Stimulated activated CD4-positive, alpha-beta T cell treated with anti-CD3 and anti-CD28 coated beads, Interleukin-4, amount 100 ng/mL, for 24 hours (primary cell): Measurements from ENCODE around the gene CAB39L.

ENCODE experiments used
- DNase-seq: peaks from one replicate; pipeline ENCODE4 v3.0.0-alpha.2; 2020

Gene CAB39L

DNA sequence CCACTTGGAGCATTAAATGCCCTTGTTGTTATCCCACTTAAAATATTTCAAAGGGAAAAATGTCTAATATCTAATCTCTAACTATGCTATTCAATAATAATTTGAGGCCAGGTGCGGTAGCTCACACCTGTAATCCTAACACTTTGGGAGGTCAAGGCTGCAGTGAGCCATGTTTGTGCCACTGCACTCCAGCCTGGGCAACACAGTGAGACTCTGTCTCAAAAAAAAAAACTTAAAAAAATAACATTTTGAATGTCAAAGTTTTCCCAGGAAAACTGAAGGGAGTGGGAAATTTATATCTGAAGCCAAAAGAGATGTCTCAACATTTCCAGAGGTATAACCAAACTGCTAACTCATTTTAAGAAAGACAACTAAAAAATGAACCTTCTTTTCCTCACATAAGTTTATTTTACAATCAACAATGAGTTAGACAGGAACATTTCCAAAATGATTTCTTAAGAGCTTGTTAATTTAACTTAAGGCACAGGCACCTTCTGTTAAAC lies 47.9 kb downstream of the CAB39L start:
- no peak for DNase-seq

DNA sequence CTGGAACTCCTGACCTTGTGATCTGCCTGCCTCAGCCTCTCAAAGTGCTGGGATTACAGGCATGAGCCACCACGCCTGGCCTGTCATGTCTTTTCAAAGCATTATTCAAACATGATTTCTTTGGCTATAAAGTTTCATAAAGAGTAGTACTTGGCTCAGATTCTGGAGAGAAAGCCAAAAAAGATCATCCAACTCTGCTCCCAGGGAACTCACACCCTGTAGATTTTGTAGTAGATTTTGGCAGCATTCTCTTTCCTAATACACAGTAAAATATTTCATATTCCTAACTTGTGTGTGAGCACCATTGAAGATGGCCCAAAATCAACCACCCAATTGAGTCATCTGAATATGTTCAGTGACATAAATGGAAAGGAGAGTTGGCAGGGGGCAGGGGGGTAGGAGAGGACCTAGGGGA lies 48.4 kb downstream of the CAB39L start:
- DNase-seq = no peak

DNA sequence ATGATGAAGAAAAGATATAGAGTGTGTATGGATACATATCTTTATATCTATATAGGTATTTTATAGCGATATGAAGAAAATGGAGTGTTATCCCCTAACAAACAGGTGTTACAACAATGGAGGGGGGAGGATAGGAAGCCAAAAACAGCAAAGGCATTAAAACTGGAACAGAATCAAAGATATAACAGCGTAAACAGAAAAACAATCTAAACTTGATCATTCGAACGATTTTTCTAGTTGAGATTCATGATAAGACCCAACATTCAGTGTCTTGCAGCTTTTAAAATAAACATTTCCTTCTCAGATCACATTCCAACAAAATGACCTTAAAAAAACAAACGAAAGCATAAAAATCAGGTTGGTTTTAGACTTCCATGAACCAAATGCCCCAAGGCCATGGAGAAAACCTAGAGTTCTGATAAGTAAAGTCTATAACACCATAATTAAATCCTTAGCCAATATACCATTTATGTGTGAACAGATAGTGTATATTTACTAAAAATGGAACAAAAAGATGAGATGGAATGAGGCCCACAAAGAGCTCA lies 55.7 kb downstream of the CAB39L start:
- DNase-seq = no peak

DNA sequence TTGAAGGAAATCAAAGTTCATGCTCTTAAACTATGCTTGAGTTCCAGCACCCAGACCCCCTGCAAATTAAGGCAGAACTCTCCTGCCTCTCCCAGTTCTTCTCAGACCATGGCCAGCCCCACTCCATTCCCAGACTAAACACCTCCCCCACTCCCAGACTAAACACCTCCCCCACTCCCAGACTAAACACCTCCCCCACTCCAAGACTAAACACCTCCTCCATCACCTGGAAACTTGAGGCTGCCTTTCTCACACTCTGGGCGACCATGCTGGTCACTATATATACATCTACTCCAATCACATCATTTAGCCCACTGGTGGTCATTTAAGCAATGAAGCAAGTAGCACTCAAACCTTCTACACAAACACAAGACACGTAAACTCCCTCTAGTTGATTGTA lies 57.2 kb downstream of the CAB39L start:
- no peak for DNase-seq

DNA sequence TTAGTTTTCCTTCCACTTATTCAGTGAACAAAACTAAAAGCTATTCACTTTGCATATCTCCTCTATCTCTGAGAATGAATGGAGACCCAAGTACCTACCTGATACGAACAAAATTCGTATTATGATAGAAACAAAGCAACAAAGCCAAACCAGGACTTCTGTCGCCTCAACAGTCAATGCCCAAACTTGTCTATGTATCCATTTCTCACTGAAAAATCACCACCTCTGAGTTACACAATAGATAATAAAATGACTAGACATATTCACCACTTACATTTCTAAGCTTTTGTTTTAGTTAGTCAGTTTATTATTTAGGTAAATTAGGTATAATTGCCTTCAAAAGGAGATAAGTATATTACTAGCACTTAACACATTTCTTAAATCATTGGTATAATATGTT lies 67.7 kb downstream of the CAB39L start:
- no peak for DNase-seq

DNA sequence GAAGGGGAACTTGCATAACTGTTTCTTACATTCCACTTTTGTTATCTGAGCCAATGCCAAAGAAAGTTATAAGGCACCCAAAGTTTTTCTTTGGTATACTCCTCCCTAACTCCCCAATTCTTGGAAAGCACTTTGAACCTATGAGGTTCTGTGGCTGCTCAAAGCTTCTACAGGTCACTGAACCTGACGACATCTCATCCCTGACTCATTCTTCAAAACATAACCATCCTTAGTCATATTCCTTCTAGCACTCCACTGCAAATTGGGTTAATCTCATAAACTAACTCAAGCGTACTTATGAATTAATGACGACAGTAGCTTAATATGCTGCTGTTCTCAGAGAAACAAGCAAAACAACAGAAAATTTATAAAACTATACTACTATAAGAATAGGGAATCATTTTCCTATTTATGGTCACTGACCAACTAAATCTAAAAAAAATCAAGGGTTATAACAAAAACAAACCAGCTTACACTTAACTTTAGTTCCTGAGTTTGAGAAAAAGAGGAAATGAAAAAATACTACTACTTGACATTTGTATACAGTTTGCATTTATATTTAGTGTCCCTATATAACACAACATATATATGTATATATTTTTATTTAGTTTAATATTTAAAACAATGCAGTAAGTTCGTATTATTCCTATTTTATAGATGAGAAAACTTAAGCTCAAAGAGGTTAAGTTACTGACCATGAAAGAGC lies 69.1 kb downstream of the CAB39L start:
- DNase-seq = no peak

DNA sequence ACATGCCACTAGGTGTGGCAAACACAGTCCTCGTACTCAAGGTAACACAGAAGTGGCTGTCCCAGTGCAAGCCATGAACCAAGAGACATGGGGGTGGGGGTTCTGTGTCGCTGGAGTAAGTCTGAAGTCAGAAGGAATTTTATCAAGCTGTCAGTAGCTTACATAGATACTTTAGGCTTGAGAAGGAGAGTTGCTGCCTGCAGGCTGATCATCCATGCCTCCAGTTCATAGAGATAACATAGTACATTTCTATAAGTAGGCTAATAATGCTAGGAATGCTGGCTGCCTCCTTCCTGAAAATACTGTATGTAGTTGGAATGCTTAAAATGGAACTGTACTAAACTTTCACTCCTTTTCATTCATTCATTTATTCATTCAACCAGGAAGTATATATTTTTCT lies 70.1 kb downstream of the CAB39L start:
- DNase-seq = no peak

DNA sequence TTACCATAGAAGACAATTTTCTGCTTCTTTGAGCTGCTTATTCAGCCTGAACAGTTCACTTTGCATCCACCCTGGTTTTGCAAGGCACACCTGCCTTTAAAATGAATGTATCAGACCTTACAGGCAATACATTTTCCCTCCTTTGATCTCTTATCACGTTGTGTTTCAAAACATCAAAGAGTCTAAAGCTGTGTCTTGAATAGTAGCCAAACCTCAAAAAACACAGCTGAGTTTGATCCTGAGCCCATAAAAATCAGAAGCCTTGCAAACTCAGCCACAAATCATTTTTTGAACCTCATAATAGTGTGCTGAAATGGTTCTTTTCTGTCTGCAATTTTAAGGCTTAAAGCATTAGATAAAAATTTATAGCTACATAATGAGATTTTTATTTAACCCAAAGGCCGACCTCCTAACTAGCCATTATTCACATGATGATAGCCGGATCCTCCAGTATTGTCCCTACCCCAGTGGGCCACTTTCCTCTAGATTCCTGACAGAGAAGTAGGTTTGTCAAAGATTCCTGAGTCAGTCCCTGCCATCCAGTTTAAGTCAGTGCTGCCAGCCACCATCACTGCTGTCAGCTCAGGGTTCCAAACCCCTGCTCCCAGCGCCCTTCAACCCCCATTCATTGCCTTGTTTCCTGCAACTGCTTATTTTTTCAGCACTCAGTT lies 71.8 kb downstream of the CAB39L start:
- no peak for DNase-seq

DNA sequence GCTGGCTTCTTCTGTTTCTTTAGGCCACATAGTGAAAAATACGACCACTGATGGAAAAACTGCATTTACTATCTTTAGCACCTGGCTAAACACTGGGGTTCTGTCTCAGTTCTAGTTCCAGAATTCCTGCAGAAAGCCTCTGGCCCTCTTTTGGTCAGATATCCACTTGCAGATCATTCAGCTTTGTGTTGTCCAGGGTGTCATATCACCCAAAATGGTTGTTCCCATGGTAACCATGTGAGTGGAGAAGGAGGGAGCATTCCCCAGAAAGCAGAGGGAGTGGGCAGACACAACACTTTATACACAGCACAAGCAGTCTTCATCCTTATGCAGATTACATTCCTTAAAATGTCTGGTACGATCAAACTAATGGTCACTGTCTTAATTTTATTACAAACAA lies 73.5 kb downstream of the CAB39L start:
- DNase-seq = no peak

DNA sequence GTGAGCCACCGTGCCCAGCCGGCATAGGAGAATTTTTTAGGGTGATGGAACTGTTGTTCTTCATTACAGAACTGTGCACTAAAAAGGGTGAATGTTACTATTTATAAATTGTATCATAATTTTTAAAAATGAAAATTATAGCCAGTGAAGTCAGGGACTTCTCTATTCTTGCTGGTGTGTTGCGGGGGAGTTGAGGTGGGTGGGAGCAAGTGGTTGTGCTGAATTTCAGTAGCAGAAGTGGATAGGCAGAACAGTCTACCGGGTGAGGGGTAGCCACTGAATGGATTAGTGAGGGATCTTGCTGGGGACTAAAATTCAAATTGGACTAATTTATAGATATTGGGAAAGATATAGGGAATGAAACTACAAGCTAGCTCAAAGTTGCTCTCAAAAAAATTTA lies 74.0 kb downstream of the CAB39L start:
- no peak for DNase-seq

DNA sequence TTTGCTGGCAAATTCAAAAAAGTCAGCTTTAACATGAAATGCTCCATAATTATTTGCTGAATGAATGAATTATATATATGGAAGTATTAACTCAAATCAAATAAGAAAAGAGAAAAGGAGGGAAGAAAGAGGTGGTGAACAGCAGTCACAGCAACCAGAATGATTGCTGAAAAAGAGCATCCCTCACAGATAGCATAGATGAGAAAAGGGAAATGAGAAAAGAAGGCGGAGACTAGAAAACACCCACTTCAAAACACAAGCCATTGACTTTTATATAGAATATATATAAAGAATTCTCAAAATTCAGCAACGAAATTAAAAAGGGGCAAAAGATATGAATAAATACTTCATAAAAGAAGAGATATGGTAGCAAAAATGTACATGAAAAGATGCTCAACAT lies 75.2 kb downstream of the CAB39L start:
- DNase-seq = no peak

DNA sequence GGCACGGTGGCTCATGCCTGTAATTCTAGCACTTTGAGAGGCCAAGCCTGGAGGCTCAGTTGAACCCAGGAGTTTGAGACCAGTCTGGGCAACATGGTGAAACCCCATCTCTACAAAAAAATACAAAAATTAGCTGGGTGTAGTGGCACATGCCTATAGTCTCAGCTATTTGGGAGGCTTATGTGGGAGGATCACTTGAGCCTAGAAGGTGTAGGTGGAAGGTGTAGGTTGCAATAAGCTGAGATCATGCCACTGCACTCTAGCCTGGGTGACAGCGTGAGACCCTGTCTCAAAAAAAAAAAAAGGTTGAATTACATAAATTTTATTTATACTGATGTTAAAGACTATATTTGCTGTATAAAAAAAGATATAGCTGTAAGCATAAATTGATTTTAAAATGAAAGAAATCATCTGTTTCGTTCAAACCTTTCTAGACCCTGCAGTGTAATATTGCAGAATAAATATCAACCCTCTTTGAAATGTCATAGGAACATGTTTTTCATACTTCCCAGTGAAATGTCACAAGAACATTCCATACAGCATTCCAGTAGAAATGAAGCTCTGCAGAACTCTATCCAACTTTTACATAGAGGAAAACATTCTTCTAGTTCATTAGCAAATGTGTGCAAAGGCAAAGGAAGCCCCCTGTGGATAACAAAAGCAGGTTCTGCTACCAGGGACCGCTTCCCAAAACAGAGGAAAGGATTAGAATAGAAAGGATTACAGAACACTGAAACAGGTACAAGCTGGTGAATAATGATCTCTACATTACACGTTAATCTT lies 76.0 kb downstream of the CAB39L start:
- DNase-seq = no peak

DNA sequence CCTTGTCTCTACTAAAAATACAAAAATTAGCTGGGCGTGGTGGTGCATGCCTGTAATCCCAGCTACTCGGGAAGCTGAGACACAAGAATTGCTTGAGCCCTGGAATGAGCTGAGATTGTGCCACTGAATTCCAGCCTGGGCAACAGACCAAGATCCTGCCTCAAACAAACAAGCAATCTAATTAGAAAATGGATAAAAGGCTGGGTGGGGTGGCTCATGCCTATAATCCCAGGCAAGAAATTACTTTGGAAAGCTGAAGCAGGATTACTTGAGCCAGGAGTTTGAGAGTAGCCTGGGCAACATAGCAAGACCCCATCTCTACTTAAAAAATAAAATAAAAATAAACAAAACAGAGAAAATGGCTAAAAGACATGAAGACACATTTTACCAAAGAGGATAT lies 77.0 kb downstream of the CAB39L start:
- no peak for DNase-seq

DNA sequence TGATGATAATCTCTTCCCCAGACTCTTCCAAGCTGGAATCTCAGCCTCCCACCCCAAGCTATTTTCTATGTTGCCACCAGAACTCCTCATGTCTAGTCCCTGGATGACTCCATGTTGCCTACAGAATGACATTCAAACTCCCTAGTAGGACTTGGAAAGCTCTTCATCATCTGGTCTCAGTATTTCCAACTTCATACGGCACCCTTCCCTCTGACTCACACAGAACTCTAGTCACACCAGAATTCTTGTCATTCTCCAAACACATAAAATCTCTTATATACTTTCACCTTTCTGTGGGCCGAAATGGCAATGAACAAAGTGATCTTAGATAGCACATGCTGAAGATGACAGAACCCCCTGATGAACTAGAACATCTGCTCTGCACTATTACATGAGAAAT lies 86.2 kb downstream of the CAB39L start:
- DNase-seq = no peak

DNA sequence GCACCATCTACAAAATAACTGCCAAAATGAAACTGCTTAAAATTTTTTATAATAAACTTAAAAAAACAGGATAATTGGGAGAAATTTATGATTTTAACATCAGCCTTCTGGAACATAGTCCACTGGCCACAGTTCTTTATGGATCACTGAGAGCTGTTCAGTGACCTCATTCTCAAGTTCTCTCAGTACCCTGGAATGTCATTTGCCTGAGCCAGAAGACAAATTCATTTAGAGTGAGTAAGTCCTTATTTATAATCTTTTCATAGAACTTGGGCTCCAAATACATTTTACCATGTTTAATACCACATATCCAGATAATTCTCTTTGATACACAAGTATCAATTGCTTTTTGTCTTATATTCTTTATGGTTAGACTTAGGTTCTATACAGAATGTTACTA lies 87.6 kb downstream of the CAB39L start:
- no peak for DNase-seq

DNA sequence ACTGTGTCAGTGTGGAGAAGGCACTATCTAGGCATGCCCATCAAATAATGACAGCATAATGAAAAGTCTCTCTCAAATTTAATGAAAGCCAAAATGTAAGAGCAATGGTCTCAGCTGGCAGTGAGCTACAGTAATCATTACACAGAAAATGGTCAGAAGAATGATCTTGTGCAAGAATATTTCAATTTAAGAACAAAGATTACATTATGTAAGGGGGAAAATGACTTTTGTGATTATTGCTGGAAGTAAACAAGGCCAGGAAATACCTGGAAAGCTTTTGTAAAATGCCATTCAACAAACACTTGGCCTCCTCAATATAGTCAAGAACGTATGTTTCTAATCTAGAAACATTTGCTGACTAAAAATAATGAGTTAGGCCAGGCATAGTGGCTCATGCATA lies 89.1 kb downstream of the CAB39L start:
- DNase-seq = no peak

DNA sequence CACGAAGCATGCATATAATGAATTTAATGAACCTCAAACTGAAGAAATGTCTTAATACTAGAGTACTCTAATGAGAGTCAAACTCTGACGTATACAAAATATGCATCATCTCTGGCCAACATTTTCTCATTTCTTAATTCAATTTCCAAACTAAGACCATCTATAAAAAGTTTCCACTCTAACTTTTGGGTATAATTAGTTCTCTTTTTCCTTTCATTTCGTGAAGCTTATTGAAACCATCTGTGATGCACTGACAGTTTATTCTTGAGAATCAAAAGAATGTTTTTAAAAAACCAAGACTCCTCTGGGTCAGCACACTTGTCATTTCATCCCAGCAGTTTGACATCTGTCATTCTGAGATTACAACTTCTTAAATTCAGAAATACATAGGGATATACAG lies 90.0 kb downstream of the CAB39L start:
- DNase-seq = no peak

DNA sequence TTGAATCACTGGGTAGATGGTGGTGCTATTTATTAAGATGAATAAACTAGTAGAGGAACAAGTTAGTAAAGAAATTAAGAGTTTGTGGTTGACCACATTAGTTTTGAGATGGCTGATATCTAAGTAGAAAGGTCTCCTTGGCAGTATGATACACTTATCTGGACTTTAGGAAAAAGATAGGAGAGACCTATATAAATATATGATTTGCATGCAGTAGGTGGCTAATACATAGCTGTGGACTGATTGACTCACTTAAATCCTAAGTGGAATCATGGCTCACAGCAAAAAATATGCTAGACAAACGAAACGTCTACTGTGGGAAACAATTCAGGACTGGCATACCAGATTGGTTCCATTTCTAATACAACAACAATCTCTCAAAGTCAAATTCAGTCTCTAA lies 92.0 kb downstream of the CAB39L start:
- no peak for DNase-seq

DNA sequence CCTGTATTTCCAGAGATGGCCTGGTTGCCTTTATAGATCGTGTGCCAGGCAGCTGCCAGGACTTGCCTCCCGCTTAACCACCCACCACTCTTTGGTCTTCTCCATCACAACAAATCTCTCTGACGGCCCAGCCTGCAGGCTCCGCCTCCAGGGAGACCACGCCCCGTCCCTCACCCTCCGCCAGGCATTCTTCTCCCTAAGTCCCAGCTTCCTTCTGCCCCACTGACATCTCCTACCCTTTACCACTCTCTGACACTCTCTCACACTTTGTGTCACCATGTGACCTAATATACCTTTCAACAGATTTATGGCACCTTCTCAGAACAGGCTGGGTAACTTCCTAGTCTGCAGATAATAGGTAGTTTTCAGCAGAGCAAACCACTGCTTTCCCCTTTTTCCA lies 95.1 kb downstream of the CAB39L start:
- DNase-seq = no peak

DNA sequence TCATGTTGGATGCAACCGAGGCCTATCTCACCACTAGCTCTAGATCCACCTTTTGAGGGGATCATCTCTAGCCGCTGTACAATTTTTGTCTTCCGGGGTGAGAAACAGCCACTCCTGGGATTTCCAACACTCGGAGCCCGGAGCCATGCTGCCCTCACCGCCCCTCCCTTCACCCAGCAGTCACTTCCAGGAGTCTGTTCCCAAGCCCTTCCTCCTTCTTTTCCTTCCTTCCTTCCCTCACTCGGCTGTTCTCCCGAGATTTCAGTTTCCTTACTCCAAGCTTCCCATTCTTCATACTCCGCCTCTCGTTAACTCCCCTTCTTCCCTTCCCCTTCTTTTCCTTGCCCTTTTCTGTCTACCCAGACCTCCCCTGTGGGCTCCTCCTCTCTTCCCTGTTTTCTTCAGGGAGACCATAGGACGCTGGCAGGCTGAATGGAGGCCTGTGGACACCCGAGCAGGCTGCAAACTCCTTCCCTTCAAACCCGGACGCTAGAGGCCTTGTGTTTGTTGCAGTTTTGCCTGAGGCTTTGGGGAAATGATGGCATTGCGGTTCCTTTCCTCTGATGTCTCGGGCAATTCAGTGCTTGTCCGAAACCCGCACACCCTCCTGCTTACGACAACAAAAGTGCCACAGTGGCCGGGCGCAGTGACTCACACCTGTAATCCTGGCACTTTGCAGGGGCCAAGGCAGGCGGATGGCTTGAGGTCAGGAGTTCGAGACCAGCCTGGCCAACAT lies 96.0 kb downstream of the CAB39L start:
- DNase-seq = no peak

DNA sequence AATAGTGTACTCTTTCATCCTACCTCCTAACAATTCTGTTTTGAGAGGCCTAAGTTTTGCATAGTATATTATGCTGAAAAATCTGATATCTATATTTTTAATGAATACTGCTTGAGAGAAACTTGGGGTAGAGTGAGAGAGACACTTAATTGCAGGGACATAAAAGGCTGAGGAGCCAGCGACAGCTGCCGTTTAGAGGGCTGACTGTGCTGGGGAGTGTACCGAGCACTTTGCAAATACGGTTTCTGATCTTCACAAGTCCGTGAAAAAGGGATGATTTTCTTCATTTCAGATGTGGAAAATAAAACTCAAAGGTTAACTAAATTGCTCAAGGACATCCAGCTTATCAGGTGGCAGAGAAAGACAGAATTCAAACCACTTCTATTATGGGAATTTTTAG lies 97.4 kb downstream of the CAB39L start:
- no peak for DNase-seq

DNA sequence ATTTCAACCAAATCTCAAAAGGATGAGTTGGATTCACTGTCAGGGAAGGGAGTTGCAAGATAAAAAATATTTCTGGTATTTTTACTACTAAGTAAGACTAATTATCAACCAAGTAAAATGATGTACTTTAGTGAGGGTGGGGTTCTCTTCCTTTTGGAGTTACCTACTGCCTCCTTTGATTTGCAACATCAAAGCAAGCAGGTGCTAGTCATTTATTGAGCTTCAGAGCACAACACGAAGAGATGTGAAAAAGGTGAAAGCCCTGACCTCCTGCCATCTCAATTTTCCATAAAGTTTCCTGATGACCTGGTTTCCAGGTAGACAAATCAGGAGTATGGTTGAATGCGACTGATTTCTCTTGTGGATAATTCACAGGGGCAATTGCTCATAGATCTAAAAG lies 100.1 kb downstream of the CAB39L start:
- DNase-seq = no peak

DNA sequence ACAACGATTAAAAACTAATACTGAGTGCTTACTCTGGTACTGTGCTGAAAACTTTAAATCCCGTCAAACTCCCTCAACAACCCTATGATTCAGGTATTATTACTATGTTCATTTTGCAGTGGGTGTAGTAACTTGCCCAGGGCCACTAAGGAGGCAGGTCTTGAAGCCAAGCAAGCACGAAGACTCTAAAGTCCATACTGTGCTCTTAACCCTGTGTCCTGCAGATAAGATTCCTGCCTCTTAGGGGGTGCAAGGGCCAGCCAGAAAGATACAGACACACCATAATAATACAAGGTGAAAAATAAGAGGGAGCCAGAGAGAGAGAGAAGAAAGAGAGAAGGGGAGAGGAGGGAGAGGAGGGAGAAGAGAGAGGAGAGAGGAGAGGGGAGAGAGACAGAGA lies 100.6 kb downstream of the CAB39L start:
- no peak for DNase-seq
